Keratinocyte (primary cell): ENCODE data around the gene GTF3C1. TPM values are rescaled to one million over a fixed set of nuclear protein-coding genes. Genes with fewer than 3 reads are reported as not detected.

ENCODE experiments used
- DNase-seq: peaks from one replicate; pipeline ENCODE4 v3.0.0-alpha.2; 2011; ENCODE audit warnings: low read depth, missing footprints, low spot score
- FAIRE-seq: peaks from 2 replicates; lab custom pipeline; 2011; peaks lifted over from hg19 to GRCh38; lab: Jason Lieb, UNC
- H2AFZ ChIP-seq: 2 replicates; pipeline ENCODE4 v1.6.0; 2012; ENCODE audit warnings: low read length, control low read depth, inconsistent platforms; ENCODE audit not compliant: control insufficient read depth
- H3K27ac ChIP-seq: 2 replicates; pipeline ENCODE4 v1.5.1; 2011; ENCODE audit warnings: low read length; ENCODE audit not compliant: control insufficient read depth, insufficient read depth
- H3K27me3 ChIP-seq: 3 replicates; pipeline ENCODE4 v1.6.0; 2011; ENCODE audit warnings: low read length; ENCODE audit not compliant: control insufficient read depth, insufficient read depth; ENCODE audit errors: extremely low read depth
- H3K36me3 ChIP-seq, 2 experiments: 2 replicates in 1 of 2; 3 replicates in 1 of 2; pipeline ENCODE4 v1.5.1; 2011; ENCODE audit warnings: low read length in 2 of 2, mild to moderate bottlenecking in 1 of 2; ENCODE audit not compliant: control insufficient read depth in 2 of 2, insufficient read depth in 2 of 2; ENCODE audit errors: extremely low read depth in 1 of 2
- H3K4me1 ChIP-seq: 3 replicates; pipeline ENCODE4 v1.5.1; 2011; ENCODE audit warnings: low read length; ENCODE audit not compliant: control insufficient read depth, insufficient read depth; ENCODE audit errors: extremely low read depth
- H3K4me2 ChIP-seq: 3 replicates; pipeline ENCODE4 v1.6.0; 2011; ENCODE audit warnings: low read depth, low read length; ENCODE audit not compliant: control insufficient read depth, insufficient read depth; ENCODE audit errors: extremely low read depth
- H3K4me3 ChIP-seq, 3 experiments: fragments of 200-600 bp in 1 of 3; sonication (generic) in 1 of 3; 2 replicates in 2 of 3; 3 replicates in 1 of 3; pipeline ENCODE4 v1.5.1; 2011 to 2016; ENCODE audit warnings: low read length in 3 of 3, mild to moderate bottlenecking in 3 of 3, control low read depth in 2 of 3, inconsistent platforms in 1 of 3, low read depth in 1 of 3, mixed read lengths in 1 of 3, mixed run types in 1 of 3, moderate library complexity in 1 of 3; ENCODE audit not compliant: control insufficient read depth in 2 of 3, insufficient read depth in 2 of 3; ENCODE audit errors: extremely low read depth in 1 of 3
- H3K79me2 ChIP-seq: 2 replicates; pipeline ENCODE4 v1.6.0; 2012; ENCODE audit warnings: low read length; ENCODE audit not compliant: control insufficient read depth, insufficient read depth
- H3K9ac ChIP-seq: 3 replicates; pipeline ENCODE4 v1.6.0; 2011; ENCODE audit warnings: low read length; ENCODE audit not compliant: control insufficient read depth, insufficient read depth; ENCODE audit errors: extremely low read depth
- H3K9me1 ChIP-seq: 3 replicates; pipeline ENCODE4 v1.6.0; 2011; ENCODE audit warnings: low read length; ENCODE audit not compliant: control insufficient read depth, insufficient read depth; ENCODE audit errors: extremely low read depth
- H3K9me3 ChIP-seq: 2 replicates; pipeline ENCODE4 v1.5.1; 2012; ENCODE audit warnings: low read depth, low read length; ENCODE audit not compliant: control insufficient read depth
- H4K20me1 ChIP-seq: 3 replicates; pipeline ENCODE4 v1.6.0; 2011; ENCODE audit warnings: low read length; ENCODE audit not compliant: control insufficient read depth, insufficient read depth; ENCODE audit errors: extremely low read depth
- CTCF ChIP-seq, 3 experiments: IDR thresholded peaks in 1 of 3; conservative IDR thresholded peaks in 1 of 3; optimal IDR thresholded peaks in 1 of 3; 2 replicates in 2 of 3; 3 replicates in 1 of 3; pipeline versions ENCODE3 to v1.5.1; 2011; ENCODE audit warnings: low read length in 3 of 3, mild to moderate bottlenecking in 3 of 3, moderate library complexity in 2 of 3, control low read depth in 1 of 3, inconsistent platforms in 1 of 3; ENCODE audit not compliant: insufficient read depth in 2 of 3; ENCODE audit errors: extremely low read depth in 1 of 3
- EZH2 ChIP-seq: IDR thresholded peaks from one replicate; pipeline ENCODE4 v1.6.1; 2012; ENCODE audit warnings: inconsistent platforms, mild to moderate bottlenecking, low read length, moderate library complexity
- dilution Hi-C: fragments of 300-500 bp; cut with MboI; formaldehyde crosslinking; loops from one replicate; pipeline ENCODE4 v1.7.0; 2020; ENCODE audit warnings: low sequenced_read_pairs; ENCODE audit not compliant: extremely low pct_ligation_motif_present
- polyA plus RNA-seq, 5 experiments: library from polyadenylated mRNA; depleted of rRNA in 3 of 5; stranded (reverse) in 3 of 5; stranded (forward) in 1 of 5; unstranded in 1 of 5; fragments of >200 nt; gene quantifications; 1 replicate in 1 of 5; 2 replicates in 3 of 5; 3 replicates in 1 of 5; pipeline versions ENCODE4 v1.2.1 to v1.2.3, GENCODE V29; 2011 to 2012; ENCODE audit warnings: missing spikeins in 2 of 5, low read depth in 1 of 5, low replicate concordance in 1 of 5

The GTF3C1 gene
- polyA plus RNA-seq, 1 donor (not counting 4 experiments of a cell fraction or from before 2014, with no cell fraction given): 23.5 TPM

- Histone ChIP-seq H3K27ac (no peak overlapping the region), H3K27me3 (no peaks in the 10 kb centered on the region), H3K4me3 (no peak overlapping the region), H2AFZ (no peak overlapping the region), H3K9ac (no peak overlapping the region), H3K4me2 (no peak overlapping the region), H3K36me3 (peaks cover 9 to 24% of the 10 kb centered on the region in 2 experiments), H3K9me1 (peaks cover 4% of the 10 kb centered on the region), H4K20me1 (peaks cover 2% of the 10 kb centered on the region), H3K79me2 (no peaks in the 10 kb centered on the region), H3K9me3 (no peaks in the 10 kb centered on the region), H3K4me1 (no peaks in the 10 kb centered on the region)
- DNase-seq: no peak
- dilution Hi-C loops: no loop called here
- no peak for FAIRE-seq
- no peak for TF ChIP-seq EZH2
- no peak for TF ChIP-seq CTCF (optimal IDR thresholded peaks at IDR 0.05 in 1 of 3, IDR thresholded peaks at IDR 0.05 in 1 of 3, conservative IDR thresholded peaks at IDR 0.05 in 1 of 3; ENCODE audit: extremely low read depth in 1 of 3, insufficient read depth in 2 of 3, low read length in 3 of 3)
Measured at GRCh38 chr16:27516365-27516764, 33.3 kb downstream of the GTF3C1 start.

GRCh38 chr16:27515874-27516353 lies 33.8 kb downstream of the GTF3C1 start:
- H3K4me1 ChIP-seq: no peaks in the 10 kb centered on the region
- peak; percentile 78 to 84 (median 83) for TF ChIP-seq CTCF (optimal IDR thresholded peaks at IDR 0.05 in 1 of 3, IDR thresholded peaks at IDR 0.05 in 1 of 3, conservative IDR thresholded peaks at IDR 0.05 in 1 of 3; ENCODE audit: extremely low read depth in 1 of 3, insufficient read depth in 2 of 3, low read length in 3 of 3)
- no peak for TF ChIP-seq EZH2
- H3K36me3 ChIP-seq: peaks cover 14 to 27% of the 10 kb centered on the region in 2 experiments
- H4K20me1 ChIP-seq: peaks cover 2% of the 10 kb centered on the region
- no peak overlapping the region for H2AFZ ChIP-seq
- FAIRE-seq: peak; percentile 64
- no peak overlapping the region for H3K4me3 ChIP-seq
- no peaks in the 10 kb centered on the region for H3K27me3 ChIP-seq
- dilution Hi-C loops: no loop called here
- no peaks in the 10 kb centered on the region for H3K9me3 ChIP-seq
- no peak overlapping the region for H3K4me2 ChIP-seq
- no peak for DNase-seq
- peaks cover 4% of the 10 kb centered on the region for H3K9me1 ChIP-seq
- no peaks in the 10 kb centered on the region for H3K79me2 ChIP-seq
- H3K9ac ChIP-seq: no peak overlapping the region
- no peak overlapping the region for H3K27ac ChIP-seq
